HEK293 (cell line): ENCODE measurements around the gene SOX18.

ENCODE experiments used
- CTCF ChIA-PET: fragments of 350-600 bp; formaldehyde crosslinking; extraction: SDS; loops from one replicate; lab custom pipeline; 2021; ENCODE audit warnings: antibody characterized with exemption; lab: Yijun Ruan, JAX
- POLR2A ChIA-PET: fragments of 300-600 bp; formaldehyde crosslinking; extraction: SDS; loops from one replicate; lab custom pipeline; 2020; ENCODE audit warnings: antibody characterized with exemption, inconsistent platforms; lab: Yijun Ruan, JAX
- H3K27ac ChIP-seq: fragments of 200-500 bp; sonication (Bioruptor generic); 2 replicates; pipeline ENCODE4 v1.5.1; 2014; ENCODE audit warnings: low read depth, low read length, control low read depth, inconsistent platforms; ENCODE audit errors: extremely low read depth
- H3K36me3 ChIP-seq, 2 experiments: fragments of 200-500 bp in 1 of 2; sonication (Bioruptor generic) in 1 of 2; 1 replicate in 1 of 2; 2 replicates in 1 of 2; pipeline ENCODE4 v1.5.1; 2014 to 2017; ENCODE audit warnings: inconsistent platforms in 2 of 2, low read length in 2 of 2; ENCODE audit not compliant: control insufficient read depth in 2 of 2, insufficient read depth in 1 of 2
- H3K4me1 ChIP-seq: fragments of 200-500 bp; sonication (Bioruptor generic); 2 replicates; pipeline ENCODE4 v1.5.1; 2014; ENCODE audit warnings: mild to moderate bottlenecking, low read length, inconsistent platforms; ENCODE audit not compliant: control insufficient read depth, insufficient read depth
- H3K4me3 ChIP-seq: 2 replicates; pipeline ENCODE4 v1.5.1; 2011; ENCODE audit warnings: low read depth, mild to moderate bottlenecking, control low read depth, low read length, moderate library complexity
- H3K9me3 ChIP-seq: fragments of 200-500 bp; sonication (Bioruptor generic); 2 replicates; pipeline ENCODE4 v1.5.1; 2014; ENCODE audit warnings: low read depth, low read length, inconsistent platforms; ENCODE audit not compliant: control insufficient read depth, insufficient read depth
- FEZF1 ChIP-seq: fragments of 450-650 bp; formaldehyde crosslinking; IDR thresholded peaks from 2 replicates; pipeline ENCODE4 v1.5.1; 2016; ENCODE audit warnings: missing biosample characterization, missing genetic modification characterization
- GLIS1 ChIP-seq: fragments of 450-650 bp; formaldehyde crosslinking; IDR thresholded peaks from 2 replicates; pipeline ENCODE4 v1.5.1; 2016; ENCODE audit warnings: missing biosample characterization, missing genetic modification characterization
- HOXA7 ChIP-seq: sonication (generic); formaldehyde crosslinking; IDR thresholded peaks from 2 replicates; pipeline ENCODE4 v1.8.1; 2022; ENCODE audit warnings: missing genetic modification reagents, borderline replicate concordance
- SP2 ChIP-seq: fragments of 450-650 bp; formaldehyde crosslinking; IDR thresholded peaks from 2 replicates; pipeline ENCODE4 v1.5.1; 2016; ENCODE audit warnings: missing biosample characterization, missing genetic modification characterization
- ZBTB21 ChIP-seq: fragments of 450-650 bp; formaldehyde crosslinking; IDR thresholded peaks from 2 replicates; pipeline ENCODE4 v1.5.1; 2017; ENCODE audit warnings: missing biosample characterization, missing genetic modification characterization
- ZNF132 ChIP-seq: fragments of 450-650 bp; formaldehyde crosslinking; IDR thresholded peaks from 2 replicates; pipeline ENCODE4 v1.5.1; 2017; ENCODE audit warnings: missing biosample characterization, missing genetic modification characterization, borderline replicate concordance
- ZNF354C ChIP-seq: fragments of 450-650 bp; formaldehyde crosslinking; IDR thresholded peaks from 2 replicates; pipeline ENCODE4 v1.5.1; 2016; ENCODE audit warnings: missing biosample characterization, missing genetic modification characterization, low read depth, borderline replicate concordance
- ZNF366 ChIP-seq: fragments of 450-650 bp; formaldehyde crosslinking; conservative IDR thresholded peaks from 2 replicates; pipeline ENCODE4 v1.5.1; 2016; ENCODE audit warnings: missing biosample characterization, missing genetic modification characterization
- ZNF404 ChIP-seq: fragments of 450-650 bp; formaldehyde crosslinking; IDR thresholded peaks from 2 replicates; pipeline ENCODE4 v1.5.1; 2017; ENCODE audit warnings: missing biosample characterization, missing genetic modification characterization
- ZNF600 ChIP-seq: fragments of 450-650 bp; formaldehyde crosslinking; IDR thresholded peaks from 2 replicates; pipeline ENCODE4 v1.5.1; 2016; ENCODE audit warnings: missing biosample characterization, missing genetic modification characterization
- ZNF654 ChIP-seq: fragments of 450-650 bp; formaldehyde crosslinking; IDR thresholded peaks from 2 replicates; pipeline ENCODE4 v1.5.1; 2016; ENCODE audit warnings: low read depth, missing biosample characterization, missing genetic modification characterization
- ZNF785 ChIP-seq: fragments of 450-650 bp; formaldehyde crosslinking; IDR thresholded peaks from 2 replicates; pipeline ENCODE4 v1.5.1; 2016; ENCODE audit warnings: missing biosample characterization, missing genetic modification characterization
- TF ChIP-seq, protein P1 (sequence below): fragments of 450-650 bp; formaldehyde crosslinking; IDR thresholded peaks from 2 replicates; pipeline ENCODE4 v1.5.1; 2017; ENCODE audit warnings: missing biosample characterization, missing genetic modification characterization
- TF ChIP-seq, protein P2 (sequence below): fragments of 450-650 bp; formaldehyde crosslinking; IDR thresholded peaks from 2 replicates; pipeline ENCODE4 v1.5.1; 2016; ENCODE audit warnings: missing biosample characterization, missing genetic modification characterization
- TF ChIP-seq, protein P3 (sequence below): fragments of 450-650 bp; formaldehyde crosslinking; optimal IDR thresholded peaks from 2 replicates; pipeline ENCODE3; 2016; ENCODE audit warnings: missing biosample characterization, mild to moderate bottlenecking, missing genetic modification characterization
- TF ChIP-seq, protein P4 (sequence below): fragments of 450-650 bp; IDR thresholded peaks from 2 replicates; pipeline ENCODE4 v1.5.1; 2018; ENCODE audit warnings: missing biosample characterization, mild to moderate bottlenecking, missing genetic modification characterization
- TF ChIP-seq, protein P5 (sequence below): fragments of 450-650 bp; formaldehyde crosslinking; IDR thresholded peaks from 2 replicates; pipeline ENCODE4 v1.5.1; 2016; ENCODE audit warnings: missing biosample characterization, missing genetic modification characterization

Gene SOX18

DNA sequence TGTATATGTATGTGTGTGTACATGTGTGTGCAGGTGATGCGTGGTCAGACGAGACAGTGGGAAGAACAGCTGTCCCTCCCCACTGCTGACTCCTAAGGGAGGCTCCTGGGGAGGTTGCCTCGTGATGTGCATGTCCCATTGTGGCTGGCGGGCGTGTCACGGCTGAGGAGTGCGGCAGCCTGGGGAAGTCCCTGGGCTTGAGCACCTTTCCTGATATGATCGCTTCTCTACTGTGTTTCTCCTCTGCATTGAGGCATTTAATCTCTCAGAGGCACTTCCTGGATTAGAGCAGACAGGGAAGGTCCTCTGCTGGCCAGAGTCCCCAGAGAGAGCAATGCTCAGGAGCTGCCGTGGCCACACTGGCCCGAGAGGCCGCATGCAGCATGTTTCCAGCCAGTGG is 46.5 kb upstream of the SOX18 start:
- Histone ChIP-seq H3K4me3 (no peak overlapping the region), H3K36me3 (no peaks in the 10 kb centered on the region), H3K27ac (no peak overlapping the region), H3K9me3 (no peaks in the 10 kb centered on the region), H3K4me1 (no peaks in the 10 kb centered on the region)
- TF ChIP-seq, protein P1, sequence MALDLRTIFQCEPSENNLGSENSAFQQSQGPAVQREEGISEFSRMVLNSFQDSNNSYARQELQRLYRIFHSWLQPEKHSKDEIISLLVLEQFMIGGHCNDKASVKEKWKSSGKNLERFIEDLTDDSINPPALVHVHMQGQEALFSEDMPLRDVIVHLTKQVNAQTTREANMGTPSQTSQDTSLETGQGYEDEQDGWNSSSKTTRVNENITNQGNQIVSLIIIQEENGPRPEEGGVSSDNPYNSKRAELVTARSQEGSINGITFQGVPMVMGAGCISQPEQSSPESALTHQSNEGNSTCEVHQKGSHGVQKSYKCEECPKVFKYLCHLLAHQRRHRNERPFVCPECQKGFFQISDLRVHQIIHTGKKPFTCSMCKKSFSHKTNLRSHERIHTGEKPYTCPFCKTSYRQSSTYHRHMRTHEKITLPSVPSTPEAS (tag by site-specific recombination): 0 out of 2 replicates have a peak, but pooled peaks have one; percentile 33
- no peak for TF ChIP-seq ZNF600 (tag by site-specific recombination)
- POLR2A ChIA-PET: no interaction called here
- CTCF ChIA-PET: interaction anchor here (0.8 kb wide), 1 partner anchor 25 kb away, joined by 3 read pairs; no protein-coding TSS in a partner anchor

DNA sequence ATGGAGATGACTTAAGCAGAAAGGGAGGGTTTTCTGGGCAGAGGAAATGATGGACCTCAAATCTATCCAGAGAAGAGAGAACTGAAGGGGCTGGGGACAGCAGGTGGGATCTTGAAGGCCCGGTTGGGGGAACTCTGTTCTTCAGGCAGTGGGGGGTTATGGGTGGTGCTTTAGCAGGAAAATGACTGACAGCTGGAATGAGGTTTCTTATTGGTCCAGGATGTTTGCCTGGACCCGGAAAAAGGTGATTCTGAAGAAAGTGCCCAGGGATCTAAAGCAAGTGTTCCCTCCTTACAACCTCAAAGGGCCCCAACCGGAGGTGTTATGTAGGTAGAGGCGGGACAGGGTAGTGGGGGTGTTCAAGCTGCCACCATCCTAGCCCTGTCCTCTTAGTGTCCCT is 46.0 kb upstream of the SOX18 start:
- CTCF ChIA-PET: interaction anchor here (0.8 kb wide), 1 partner anchor 25 kb away, joined by 3 read pairs; no protein-coding TSS in a partner anchor

DNA sequence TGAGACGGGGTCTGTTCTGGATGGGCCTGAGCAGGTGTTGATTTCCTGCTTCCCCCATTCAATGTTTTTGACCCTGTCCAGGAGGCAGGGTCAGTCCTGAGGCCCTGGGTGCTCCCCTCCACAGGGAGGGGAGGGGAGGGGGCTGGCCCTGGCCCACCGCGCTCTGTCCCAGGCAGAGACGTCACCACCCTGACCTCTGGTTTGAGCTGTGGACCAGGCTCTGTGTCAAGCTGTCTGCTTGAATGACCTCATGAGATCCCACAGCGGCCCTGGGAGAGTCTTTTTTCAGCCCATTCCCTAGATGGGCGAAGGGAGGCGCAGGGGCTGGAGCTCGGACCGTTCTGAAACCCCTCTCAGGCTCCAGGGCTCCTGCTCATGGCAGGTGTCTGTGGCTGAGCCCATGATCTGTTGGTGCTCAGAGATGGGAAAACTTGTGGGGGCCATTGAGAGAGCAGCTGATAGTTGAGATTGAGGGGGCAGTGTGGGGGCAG is 43.6 kb upstream of the SOX18 start:
- no peaks in the 10 kb centered on the region for H3K36me3 ChIP-seq
- H3K4me3 ChIP-seq: no peak overlapping the region
- H3K27ac ChIP-seq: no peak overlapping the region
- CTCF ChIA-PET: no interaction called here
- H3K4me1 ChIP-seq: no peaks in the 10 kb centered on the region
- TF ChIP-seq GLIS1 (0 out of 2 replicates have a peak, but pooled peaks have one; percentile 12), ZNF404 (no peak), ZNF600 (tag by site-specific recombination) (peak; percentile 37; the same call in 1 of the 2 replicates)
- POLR2A ChIA-PET: no interaction called here
- H3K9me3 ChIP-seq: no peaks in the 10 kb centered on the region

More for the DNA sequence above, 46.0 kb upstream of the SOX18 start:
- TF ChIP-seq SP2: peak; percentile 42
- no peak for TF ChIP-seq ZNF354C (tag by site-specific recombination)
- no peak overlapping the region for H3K4me3 ChIP-seq
- POLR2A ChIA-PET: no interaction called here
- H3K4me1 ChIP-seq: no peaks in the 10 kb centered on the region
- H3K27ac ChIP-seq: no peak overlapping the region
- H3K9me3 ChIP-seq: no peaks in the 10 kb centered on the region
- no peaks in the 10 kb centered on the region for H3K36me3 ChIP-seq

DNA sequence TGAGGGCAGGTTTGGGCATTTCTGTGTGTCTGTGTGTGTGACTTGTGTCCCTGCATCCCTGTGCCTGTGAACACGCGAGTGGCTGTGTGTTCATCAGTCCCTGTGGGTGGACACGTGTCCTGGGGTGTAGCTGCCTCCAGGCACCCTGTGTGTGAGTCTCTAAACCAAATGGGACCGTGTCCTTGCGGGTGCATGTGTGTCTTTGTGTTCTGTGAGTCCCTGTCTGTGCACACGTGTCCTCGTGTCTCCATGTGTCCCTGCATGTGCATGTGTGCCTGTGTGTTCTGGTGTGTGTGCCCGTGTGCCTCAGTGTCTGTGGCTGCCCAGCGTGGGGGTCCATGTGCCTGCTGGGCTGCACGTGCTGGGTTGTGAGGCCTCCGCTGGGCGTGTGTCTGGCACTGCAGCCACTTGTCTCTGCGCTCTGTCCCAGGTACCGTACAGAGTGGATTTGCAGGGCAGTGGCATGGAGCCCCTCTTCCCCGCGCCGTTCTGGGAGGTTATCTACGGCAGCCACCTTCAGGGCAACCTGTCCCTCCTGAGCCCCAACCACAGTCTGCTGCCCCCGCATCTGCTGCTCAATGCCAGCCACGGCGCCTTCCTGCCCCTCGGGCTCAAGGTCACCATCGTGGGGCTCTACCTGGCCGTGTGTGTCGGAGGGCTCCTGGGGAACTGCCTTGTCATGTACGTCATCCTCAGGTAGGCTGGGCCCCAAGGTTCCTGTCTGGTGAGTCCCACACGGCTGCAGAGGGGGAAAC is 43.0 kb upstream of the SOX18 start:
- CTCF ChIA-PET: no interaction called here
- POLR2A ChIA-PET: interaction anchor here (1.5 kb wide), 1 partner anchor 112 kb away, joined by 3 read pairs; no protein-coding TSS in a partner anchor
- H3K4me1 ChIP-seq: no peaks in the 10 kb centered on the region
- H3K4me3 ChIP-seq: no peak overlapping the region
- no peaks in the 10 kb centered on the region for H3K36me3 ChIP-seq
- no peak overlapping the region for H3K27ac ChIP-seq
- H3K9me3 ChIP-seq: no peaks in the 10 kb centered on the region
- TF ChIP-seq, protein P2, sequence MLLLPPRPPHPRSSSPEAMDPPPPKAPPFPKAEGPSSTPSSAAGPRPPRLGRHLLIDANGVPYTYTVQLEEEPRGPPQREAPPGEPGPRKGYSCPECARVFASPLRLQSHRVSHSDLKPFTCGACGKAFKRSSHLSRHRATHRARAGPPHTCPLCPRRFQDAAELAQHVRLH (tag by site-specific recombination): no peak
- no peak for TF ChIP-seq ZBTB21 (tag by site-specific recombination)
- TF ChIP-seq HOXA7 (CRISPR knock-in tag): no peak
- no peak for TF ChIP-seq ZNF366 (tag by site-specific recombination)
- TF ChIP-seq, protein P3, sequence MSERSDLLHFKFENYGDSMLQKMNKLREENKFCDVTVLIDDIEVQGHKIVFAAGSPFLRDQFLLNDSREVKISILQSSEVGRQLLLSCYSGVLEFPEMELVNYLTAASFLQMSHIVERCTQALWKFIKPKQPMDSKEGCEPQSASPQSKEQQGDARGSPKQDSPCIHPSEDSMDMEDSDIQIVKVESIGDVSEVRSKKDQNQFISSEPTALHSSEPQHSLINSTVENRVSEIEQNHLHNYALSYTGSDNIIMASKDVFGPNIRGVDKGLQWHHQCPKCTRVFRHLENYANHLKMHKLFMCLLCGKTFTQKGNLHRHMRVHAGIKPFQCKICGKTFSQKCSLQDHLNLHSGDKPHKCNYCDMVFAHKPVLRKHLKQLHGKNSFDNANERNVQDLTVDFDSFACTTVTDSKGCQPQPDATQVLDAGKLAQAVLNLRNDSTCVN (tag by site-specific recombination): peak; percentile 19
- no peak for TF ChIP-seq ZNF132 (tag by site-specific recombination)
- no peak for TF ChIP-seq ZNF785 (tag by site-specific recombination)
- TF ChIP-seq, protein P4, sequence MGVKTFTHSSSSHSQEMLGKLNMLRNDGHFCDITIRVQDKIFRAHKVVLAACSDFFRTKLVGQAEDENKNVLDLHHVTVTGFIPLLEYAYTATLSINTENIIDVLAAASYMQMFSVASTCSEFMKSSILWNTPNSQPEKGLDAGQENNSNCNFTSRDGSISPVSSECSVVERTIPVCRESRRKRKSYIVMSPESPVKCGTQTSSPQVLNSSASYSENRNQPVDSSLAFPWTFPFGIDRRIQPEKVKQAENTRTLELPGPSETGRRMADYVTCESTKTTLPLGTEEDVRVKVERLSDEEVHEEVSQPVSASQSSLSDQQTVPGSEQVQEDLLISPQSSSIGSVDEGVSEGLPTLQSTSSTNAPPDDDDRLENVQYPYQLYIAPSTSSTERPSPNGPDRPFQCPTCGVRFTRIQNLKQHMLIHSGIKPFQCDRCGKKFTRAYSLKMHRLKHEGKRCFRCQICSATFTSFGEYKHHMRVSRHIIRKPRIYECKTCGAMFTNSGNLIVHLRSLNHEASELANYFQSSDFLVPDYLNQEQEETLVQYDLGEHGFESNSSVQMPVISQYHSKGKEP (tag by site-specific recombination): no peak
- TF ChIP-seq ZNF654 (tag by site-specific recombination): no peak
- TF ChIP-seq, protein P5, sequence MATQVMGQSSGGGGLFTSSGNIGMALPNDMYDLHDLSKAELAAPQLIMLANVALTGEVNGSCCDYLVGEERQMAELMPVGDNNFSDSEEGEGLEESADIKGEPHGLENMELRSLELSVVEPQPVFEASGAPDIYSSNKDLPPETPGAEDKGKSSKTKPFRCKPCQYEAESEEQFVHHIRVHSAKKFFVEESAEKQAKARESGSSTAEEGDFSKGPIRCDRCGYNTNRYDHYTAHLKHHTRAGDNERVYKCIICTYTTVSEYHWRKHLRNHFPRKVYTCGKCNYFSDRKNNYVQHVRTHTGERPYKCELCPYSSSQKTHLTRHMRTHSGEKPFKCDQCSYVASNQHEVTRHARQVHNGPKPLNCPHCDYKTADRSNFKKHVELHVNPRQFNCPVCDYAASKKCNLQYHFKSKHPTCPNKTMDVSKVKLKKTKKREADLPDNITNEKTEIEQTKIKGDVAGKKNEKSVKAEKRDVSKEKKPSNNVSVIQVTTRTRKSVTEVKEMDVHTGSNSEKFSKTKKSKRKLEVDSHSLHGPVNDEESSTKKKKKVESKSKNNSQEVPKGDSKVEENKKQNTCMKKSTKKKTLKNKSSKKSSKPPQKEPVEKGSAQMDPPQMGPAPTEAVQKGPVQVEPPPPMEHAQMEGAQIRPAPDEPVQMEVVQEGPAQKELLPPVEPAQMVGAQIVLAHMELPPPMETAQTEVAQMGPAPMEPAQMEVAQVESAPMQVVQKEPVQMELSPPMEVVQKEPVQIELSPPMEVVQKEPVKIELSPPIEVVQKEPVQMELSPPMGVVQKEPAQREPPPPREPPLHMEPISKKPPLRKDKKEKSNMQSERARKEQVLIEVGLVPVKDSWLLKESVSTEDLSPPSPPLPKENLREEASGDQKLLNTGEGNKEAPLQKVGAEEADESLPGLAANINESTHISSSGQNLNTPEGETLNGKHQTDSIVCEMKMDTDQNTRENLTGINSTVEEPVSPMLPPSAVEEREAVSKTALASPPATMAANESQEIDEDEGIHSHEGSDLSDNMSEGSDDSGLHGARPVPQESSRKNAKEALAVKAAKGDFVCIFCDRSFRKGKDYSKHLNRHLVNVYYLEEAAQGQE (tag by site-specific recombination): peak; percentile 76
- no peak for TF ChIP-seq FEZF1 (tag by site-specific recombination)
